ENCODE results near the gene LETM1. TPM values are rescaled to one million over a fixed set of nuclear protein-coding genes. Genes with fewer than 3 reads are reported as not detected.

LETM1 gene
- total and polyA plus RNA-seq, 2 of the 13 experiments (the other 11 are each of a cell fraction or from before 2014, with no cell fraction given): 9.7 to 41.6 TPM

DNA sequence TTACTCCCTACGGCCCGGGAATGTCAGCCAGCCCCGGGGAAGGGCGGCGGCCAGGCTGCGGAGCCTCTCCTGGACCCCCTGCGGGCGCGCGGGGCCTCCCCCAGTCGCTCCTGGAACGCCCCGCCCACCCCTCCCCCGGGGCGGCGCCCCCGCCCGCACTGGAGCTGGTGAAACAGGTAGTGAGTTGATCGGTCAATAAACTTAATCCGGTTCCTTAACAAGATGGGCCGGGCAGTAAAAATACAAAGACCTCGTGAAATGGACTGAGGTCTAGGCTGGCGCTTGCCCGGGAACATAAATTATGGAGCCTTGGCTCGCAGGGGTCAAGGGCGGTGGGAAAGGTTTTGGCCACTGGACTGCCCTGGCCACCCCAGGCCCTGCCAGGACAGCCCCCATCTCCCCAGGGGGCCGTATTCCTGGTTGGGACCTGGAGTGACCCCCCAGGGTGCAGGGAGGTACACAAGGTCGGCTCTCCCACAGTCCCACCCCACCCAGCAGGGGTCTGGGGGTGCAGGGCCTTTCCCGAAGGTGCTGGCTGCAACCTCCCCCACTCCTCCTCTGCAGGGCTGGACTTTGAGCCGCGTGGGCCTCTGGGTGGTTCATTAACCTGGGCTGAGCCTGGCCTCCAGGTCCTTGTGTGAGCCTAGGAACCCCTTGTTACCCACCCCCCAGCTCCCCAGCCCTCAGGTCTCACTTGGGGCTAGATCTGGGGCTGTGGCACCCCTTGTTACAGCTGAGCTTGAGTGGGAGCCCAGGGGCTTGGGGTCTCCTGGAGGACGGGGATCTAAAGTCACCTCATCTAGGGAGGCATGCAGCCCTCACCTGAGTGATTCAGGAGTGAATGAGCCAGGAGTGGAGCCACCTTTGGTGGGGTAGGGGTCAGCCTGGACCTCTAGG lies 60.4 kb downstream of the LETM1 start (continued):
- TF ChIP-seq, protein P1, sequence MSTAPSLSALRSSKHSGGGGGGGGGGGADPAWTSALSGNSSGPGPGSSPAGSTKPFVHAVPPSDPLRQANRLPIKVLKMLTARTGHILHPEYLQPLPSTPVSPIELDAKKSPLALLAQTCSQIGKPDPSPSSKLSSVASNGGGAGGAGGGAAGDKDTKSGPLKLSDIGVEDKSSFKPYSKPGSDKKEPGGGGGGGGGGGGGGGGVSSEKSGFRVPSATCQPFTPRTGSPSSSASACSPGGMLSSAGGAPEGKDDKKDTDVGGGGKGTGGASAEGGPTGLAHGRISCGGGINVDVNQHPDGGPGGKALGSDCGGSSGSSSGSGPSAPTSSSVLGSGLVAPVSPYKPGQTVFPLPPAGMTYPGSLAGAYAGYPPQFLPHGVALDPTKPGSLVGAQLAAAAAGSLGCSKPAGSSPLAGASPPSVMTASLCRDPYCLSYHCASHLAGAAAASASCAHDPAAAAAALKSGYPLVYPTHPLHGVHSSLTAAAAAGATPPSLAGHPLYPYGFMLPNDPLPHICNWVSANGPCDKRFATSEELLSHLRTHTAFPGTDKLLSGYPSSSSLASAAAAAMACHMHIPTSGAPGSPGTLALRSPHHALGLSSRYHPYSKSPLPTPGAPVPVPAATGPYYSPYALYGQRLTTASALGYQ (CRISPR knock-in tag; IDR thresholded peaks at IDR 0.05): peak; percentile 56; the same call in 1 of the 2 replicates
- TF ChIP-seq, protein P2, sequence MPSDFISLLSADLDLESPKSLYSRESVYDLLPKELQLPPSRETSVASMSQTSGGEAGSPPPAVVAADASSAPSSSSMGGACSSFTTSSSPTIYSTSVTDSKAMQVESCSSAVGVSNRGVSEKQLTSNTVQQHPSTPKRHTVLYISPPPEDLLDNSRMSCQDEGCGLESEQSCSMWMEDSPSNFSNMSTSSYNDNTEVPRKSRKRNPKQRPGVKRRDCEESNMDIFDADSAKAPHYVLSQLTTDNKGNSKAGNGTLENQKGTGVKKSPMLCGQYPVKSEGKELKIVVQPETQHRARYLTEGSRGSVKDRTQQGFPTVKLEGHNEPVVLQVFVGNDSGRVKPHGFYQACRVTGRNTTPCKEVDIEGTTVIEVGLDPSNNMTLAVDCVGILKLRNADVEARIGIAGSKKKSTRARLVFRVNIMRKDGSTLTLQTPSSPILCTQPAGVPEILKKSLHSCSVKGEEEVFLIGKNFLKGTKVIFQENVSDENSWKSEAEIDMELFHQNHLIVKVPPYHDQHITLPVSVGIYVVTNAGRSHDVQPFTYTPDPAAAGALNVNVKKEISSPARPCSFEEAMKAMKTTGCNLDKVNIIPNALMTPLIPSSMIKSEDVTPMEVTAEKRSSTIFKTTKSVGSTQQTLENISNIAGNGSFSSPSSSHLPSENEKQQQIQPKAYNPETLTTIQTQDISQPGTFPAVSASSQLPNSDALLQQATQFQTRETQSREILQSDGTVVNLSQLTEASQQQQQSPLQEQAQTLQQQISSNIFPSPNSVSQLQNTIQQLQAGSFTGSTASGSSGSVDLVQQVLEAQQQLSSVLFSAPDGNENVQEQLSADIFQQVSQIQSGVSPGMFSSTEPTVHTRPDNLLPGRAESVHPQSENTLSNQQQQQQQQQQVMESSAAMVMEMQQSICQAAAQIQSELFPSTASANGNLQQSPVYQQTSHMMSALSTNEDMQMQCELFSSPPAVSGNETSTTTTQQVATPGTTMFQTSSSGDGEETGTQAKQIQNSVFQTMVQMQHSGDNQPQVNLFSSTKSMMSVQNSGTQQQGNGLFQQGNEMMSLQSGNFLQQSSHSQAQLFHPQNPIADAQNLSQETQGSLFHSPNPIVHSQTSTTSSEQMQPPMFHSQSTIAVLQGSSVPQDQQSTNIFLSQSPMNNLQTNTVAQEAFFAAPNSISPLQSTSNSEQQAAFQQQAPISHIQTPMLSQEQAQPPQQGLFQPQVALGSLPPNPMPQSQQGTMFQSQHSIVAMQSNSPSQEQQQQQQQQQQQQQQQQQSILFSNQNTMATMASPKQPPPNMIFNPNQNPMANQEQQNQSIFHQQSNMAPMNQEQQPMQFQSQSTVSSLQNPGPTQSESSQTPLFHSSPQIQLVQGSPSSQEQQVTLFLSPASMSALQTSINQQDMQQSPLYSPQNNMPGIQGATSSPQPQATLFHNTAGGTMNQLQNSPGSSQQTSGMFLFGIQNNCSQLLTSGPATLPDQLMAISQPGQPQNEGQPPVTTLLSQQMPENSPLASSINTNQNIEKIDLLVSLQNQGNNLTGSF (CRISPR knock-in tag; IDR thresholded peaks at IDR 0.05): no peak
- TF ChIP-seq PAF1 (CRISPR knock-in tag; IDR thresholded peaks at IDR 0.05) (peak; percentile 48; the same call in 1 of the 2 replicates), ZNF850 (CRISPR knock-in tag; conservative IDR thresholded peaks at IDR 0.05) (0 out of 2 replicates have a peak, but pooled peaks have one; percentile 32), ZNF317 (CRISPR knock-in tag; IDR thresholded peaks at IDR 0.05) (peak; percentile 57; the same call in 1 of the 2 replicates), RELA (CRISPR knock-in tag; IDR thresholded peaks at IDR 0.05) (no peak), ZNF337 (CRISPR knock-in tag; IDR thresholded peaks at IDR 0.05; ENCODE audit: borderline replicate concordance, low read depth) (no peak), SCMH1 (CRISPR knock-in tag; IDR thresholded peaks at IDR 0.05; ENCODE audit: borderline replicate concordance) (no peak), SP5 (CRISPR knock-in tag; IDR thresholded peaks at IDR 0.05; ENCODE audit: borderline replicate concordance, low read depth) (peak; percentile 87), ATRX (CRISPR knock-in tag; IDR thresholded peaks at IDR 0.05; ENCODE audit: borderline replicate concordance) (no peak; the same call in 1 of the 2 replicates), NR1H2 (CRISPR knock-in tag; IDR thresholded peaks at IDR 0.05; ENCODE audit: borderline replicate concordance, low read depth) (no peak; the same call in 1 of the 2 replicates), NBN (conservative IDR thresholded peaks at IDR 0.05) (no peak), ZBTB8A (CRISPR knock-in tag; IDR thresholded peaks at IDR 0.05; ENCODE audit: borderline replicate concordance, low read depth) (peak; percentile 31; the same call in 1 of the 2 replicates)
- TF ChIP-seq, protein P3, sequence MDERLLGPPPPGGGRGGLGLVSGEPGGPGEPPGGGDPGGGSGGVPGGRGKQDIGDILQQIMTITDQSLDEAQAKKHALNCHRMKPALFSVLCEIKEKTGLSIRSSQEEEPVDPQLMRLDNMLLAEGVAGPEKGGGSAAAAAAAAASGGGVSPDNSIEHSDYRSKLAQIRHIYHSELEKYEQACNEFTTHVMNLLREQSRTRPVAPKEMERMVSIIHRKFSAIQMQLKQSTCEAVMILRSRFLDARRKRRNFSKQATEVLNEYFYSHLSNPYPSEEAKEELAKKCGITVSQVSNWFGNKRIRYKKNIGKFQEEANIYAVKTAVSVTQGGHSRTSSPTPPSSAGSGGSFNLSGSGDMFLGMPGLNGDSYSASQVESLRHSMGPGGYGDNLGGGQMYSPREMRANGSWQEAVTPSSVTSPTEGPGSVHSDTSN (CRISPR knock-in tag; IDR thresholded peaks at IDR 0.05): no peak
- TF ChIP-seq, protein P4, sequence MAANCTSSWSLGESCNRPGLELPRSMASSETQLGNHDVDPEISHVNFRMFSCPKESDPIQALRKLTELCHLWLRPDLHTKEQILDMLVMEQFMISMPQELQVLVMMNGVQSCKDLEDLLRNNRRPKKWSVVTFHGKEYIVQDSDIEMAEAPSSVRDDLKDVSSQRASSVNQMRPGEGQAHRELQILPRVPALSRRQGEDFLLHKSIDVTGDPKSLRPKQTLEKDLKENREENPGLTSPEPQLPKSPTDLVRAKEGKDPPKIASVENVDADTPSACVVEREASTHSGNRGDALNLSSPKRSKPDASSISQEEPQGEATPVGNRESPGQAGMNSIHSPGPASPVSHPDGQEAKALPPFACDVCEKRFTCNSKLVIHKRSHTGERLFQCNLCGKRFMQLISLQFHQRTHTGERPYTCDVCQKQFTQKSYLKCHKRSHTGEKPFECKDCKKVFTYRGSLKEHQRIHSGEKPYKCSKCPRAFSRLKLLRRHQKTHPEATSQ (CRISPR knock-in tag; IDR thresholded peaks at IDR 0.05; ENCODE audit: borderline replicate concordance): no peak
- TF ChIP-seq, protein P5, sequence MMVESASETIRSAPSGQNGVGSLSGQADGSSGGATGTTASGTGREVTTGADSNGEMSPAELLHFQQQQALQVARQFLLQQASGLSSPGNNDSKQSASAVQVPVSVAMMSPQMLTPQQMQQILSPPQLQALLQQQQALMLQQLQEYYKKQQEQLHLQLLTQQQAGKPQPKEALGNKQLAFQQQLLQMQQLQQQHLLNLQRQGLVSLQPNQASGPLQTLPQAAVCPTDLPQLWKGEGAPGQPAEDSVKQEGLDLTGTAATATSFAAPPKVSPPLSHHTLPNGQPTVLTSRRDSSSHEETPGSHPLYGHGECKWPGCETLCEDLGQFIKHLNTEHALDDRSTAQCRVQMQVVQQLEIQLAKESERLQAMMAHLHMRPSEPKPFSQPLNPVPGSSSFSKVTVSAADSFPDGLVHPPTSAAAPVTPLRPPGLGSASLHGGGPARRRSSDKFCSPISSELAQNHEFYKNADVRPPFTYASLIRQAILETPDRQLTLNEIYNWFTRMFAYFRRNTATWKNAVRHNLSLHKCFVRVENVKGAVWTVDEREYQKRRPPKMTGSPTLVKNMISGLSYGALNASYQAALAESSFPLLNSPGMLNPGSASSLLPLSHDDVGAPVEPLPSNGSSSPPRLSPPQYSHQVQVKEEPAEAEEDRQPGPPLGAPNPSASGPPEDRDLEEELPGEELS (CRISPR knock-in tag; IDR thresholded peaks at IDR 0.05): peak; percentile 74
